ENCODE results near the gene DOK6.

DOK6 gene

GRCh38 chr18:69691008-69691760 lies 290.5 kb downstream of the DOK6 start:
- no peak for DNase-seq

- no peak for DNase-seq
Observed at GRCh38 chr18:69697069-69697468, 296.4 kb downstream of the DOK6 start.

- no peak for DNase-seq
Observed at GRCh38 chr18:69697689-69698088, 297.0 kb downstream of the DOK6 start.

- DNase-seq = no peak
Observed at GRCh38 chr18:69701305-69701704, 300.6 kb downstream of the DOK6 start.

DNA sequence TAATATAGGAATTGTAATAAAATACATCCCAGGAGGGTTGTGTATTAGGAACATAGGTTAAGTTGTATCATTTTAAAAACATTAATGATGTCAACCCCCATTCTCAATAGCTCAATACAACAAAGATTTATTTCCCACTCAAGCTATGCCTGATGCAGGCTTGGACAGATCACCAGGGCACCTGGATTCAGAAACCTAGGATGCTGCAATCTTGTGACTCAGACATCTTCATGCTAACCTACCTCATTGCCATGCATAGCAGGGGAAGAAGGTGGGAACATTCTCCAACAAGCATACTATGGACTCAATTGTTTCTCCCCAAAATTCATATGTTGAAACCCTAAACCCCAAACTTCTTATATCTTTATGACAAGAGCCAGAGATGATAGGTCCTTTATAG lies 302.8 kb downstream of the DOK6 start:
- DNase-seq = no peak

DNA sequence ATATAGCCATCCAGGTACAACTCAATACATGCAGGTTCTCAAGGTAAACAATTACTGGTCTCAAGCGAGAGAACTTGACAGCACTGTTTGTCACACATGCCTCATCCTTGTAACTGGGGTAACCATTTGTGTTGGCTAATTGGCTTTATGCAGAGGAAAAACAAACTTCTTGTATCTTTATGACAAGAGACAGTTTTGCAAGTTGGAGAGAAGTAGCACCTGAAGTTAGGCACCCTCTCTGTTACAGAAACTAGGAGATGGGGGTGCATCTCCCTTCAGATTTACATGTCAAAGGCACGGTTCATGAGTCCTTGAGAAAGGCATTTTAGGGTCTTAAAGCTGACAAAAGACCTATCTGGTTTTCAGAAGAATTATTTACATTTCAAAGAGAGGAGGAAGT lies 305.3 kb downstream of the DOK6 start:
- no peak for DNase-seq

DNA sequence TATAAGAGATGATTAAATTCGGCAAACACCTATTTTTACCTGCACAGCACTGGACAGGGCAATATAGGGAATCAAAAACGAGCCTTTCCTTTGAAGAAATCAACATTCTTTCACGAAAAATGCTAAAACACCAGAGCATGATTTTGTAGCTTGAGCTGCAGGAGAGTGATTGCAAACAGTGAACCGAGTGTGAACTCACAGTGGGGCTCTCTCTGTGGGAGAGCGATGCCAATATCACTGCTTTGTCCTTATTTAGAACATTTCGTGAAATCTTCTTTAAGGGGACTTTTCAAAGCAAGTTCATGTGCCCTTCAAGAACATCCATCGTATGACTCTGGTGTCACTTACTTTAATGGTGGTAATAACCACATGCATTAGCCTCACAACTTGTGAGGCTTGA lies 308.2 kb downstream of the DOK6 start:
- DNase-seq = no peak

DNA sequence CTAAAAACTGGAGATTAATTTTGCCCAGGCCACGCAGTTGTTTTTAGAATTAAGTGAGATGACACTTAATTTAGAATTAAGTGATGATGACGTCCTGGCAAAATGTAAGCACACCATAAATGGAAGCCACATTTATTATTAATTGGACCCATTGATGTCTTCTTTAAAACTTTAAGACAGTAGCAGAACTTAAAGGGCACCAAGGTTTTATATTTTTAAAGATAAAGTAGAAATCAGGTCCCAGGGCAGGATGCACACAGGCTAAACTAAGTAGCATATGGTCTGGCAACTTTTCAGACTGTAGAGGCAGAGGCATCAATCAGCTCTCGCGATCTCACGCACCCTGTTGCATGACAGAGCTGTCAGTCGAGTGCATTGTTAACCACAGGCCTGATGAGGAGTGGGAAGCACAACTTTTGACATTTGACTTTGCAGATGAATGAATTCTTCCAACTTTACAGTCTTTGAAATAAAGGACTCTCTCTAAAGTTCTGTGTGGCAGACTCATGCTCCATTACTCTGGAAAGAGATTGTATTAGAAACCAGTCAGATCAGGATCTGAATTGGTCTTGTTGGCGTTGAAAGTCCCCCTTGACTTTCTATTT lies 314.6 kb downstream of the DOK6 start:
- no peak for DNase-seq

GRCh38 chr18:69717586-69717985 lies 316.9 kb downstream of the DOK6 start:
- no peak for DNase-seq

- no peak for DNase-seq
Observed at GRCh38 chr18:69718912-69719547, 318.3 kb downstream of the DOK6 start.

DNA sequence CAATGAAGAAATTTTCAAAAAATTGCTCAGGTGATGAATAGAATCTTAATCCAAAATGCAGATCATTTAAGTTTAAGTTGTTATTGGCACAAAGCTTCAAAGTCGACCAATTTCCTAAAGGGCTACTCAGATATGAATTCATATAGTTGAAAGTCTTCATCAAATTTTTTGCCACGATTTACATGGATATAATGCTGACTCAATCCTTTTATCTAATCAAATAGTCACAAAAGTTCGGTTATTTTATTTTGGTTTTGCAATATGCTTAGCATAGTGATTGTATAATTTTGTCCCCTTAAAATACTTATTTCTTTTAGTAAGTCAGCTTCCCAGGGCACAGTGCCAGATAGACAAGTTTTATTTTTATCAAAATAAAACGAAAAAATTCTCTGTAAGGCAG lies 319.7 kb downstream of the DOK6 start:
- DNase-seq = no peak

DNA sequence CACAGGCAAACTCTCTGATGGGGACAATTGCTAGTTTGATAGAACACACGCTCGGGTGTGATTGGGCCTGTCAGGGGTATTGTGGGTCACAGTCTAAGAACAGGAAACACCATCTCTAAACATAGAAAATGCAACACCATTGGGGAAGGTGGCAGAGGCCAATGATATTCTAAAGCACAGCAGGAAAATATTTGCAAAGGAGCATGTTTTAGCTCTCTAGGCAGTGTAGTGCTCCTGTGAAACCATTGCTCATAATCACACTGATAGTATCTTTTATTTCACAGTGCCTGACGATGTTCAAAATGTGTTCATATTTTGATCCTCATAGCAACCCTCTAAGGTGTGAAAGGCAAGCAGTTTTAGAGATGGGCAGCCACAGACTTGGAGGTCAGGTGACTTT lies 322.7 kb downstream of the DOK6 start:
- DNase-seq = no peak

GRCh38 chr18:69725009-69725408 lies 324.3 kb downstream of the DOK6 start:
- no peak for DNase-seq

GRCh38 chr18:69725855-69726508 lies 325.3 kb downstream of the DOK6 start:
- DNase-seq = no peak

- no peak for DNase-seq
Observed at GRCh38 chr18:69727912-69728572, 327.4 kb downstream of the DOK6 start.

DNA sequence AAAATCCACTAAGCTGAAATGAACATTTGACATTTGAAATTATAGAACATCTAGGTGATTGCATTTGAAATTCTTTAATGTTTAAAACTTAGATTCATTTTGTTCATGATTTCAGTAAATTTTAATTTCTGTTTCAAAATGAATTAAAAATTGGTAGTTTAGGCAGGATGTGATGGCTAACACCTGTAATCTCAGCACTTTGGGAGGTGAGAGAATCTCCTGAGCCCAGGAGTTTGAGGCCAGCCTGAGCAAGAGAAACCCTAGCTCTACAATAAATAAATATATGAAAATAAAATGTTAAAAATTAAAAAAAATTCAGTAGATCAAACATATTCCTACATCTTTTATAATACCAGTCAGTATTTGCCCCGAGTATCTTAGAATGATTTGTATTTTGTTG lies 330.0 kb downstream of the DOK6 start:
- no peak for DNase-seq

DNA sequence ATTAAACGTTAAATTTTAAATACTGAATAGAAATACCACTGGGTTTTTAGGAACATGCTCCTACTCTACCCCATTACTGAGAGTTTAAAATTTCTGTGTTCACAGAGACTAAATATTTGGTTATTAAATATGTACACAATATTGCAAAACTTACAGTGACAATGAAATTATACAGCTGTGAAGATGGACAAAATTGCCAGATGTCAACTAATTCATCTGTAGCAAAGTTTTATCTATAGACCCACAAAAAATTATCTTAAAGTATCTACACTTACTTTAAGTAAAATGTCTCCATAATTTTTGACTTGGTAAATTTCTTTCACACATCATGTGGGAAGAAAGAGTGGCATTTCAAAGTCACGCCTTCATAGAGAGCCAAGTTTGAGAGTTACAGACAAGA lies 333.8 kb downstream of the DOK6 start:
- DNase-seq = no peak

GRCh38 chr18:69736730-69737129 lies 336.0 kb downstream of the DOK6 start:
- DNase-seq = no peak

DNA sequence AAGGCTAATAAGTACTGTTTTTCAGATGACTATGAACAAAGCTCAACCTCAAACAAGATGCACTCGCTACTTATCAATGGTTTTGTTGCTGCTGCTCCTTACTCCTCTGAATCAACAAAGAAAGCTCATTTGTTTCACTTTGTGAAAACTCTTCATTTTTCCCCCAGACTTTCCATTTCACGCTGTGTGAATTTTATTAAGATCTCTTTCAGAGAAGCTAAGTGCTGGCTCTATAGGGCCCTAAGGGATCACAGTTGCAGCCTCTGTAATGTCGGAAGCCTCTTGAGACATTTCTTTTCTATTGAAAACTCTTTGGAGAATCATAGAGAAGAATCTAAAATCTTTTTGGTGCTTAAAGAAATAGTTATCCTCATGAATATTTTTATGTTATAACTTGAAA lies 337.2 kb downstream of the DOK6 start:
- no peak for DNase-seq

DNA sequence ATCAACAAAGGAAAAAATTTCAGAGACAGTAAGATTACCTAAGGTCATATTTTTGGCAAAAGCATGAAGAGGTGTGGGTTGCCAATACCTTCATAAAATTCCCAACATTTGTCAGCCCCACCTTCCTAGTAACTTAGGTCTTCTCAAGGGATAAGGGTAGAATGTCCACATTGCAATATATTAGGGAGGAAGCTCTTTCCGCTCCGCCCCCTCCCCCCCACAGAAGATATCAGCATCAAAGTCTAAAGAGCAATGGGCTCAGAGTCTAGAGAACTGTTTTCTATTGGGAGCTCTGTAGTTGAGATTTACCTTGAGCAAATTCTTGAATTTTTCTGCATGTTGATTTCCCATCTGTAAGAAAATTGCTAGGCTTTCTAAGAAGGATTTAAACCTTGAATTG lies 346.7 kb downstream of the DOK6 start:
- no peak for DNase-seq

DNA sequence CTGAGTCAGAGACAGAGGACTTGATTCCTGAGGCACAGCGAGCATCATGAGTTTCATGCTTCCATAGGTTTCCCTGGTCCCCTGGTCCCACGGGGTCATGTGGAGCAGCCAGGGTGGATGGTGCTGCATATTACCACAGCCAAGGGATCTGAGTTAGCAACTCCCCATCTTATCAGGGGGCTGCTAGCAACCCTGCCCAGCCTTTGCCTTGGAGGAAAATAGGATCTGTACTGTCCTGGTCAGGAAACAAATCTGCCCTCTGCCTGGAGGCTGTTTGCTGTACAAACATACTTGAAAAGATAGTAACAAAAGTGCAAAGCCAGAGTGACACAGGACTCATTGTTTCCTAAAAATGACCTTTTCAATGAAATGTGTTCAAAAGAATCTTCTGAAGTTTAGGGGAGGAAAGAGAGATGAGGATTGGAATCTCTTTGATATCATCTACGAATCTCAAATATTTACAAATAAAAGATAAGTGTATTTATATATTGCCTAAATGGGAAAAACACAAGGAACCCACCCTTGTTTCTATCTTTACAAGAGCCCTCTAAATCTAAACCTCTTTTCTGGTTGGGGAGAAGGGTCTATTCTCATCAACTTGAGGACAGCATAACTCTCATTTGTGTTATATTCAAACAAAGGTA lies 352.2 kb downstream of the DOK6 start:
- no peak for DNase-seq

DNA sequence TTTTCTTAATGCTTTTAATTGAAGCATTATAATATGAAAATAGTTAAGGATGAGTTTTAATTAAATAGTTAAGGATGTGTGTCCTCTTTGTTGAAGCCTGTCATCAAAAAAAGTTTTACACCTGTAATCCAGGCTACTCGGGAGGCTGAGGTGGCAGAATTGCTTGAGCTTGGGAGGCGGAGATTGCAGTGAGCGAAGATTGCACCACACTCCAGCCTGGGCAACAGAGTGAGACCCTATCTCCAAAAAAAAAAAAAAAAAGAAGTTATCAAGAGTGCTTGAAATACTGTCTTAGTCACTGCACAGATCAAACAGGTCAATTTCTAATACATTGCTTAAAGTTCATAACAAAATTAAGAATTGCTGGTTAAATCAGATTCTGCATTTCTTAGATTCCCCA lies 353.4 kb downstream of the DOK6 start:
- DNase-seq = no peak

DNA sequence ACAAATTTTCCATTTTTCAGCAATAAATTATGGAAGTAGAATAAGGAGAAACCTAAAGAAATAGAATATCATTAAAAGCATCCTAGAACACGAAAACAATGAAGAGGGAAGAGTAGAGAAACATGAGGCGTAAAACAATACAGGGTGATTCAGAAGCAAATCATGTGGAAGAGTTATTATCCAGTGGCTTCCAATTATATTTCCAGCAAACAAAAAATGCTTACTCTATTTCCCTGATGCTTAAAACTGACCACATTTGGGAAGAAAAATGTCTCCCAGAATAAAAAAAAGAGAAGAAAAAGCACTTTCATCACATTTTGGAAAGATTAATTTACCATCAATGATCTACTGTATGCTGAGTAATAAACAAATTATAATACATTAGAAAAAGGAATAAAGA lies 354.4 kb downstream of the DOK6 start:
- DNase-seq = no peak

Measured in EL (cell line).